ENCODE results near the gene SDS. TPM values are rescaled to one million over a fixed set of nuclear protein-coding genes. Genes with fewer than 3 reads are reported as not detected.

The SDS gene
- total and polyA plus RNA-seq, 2 of the 13 experiments (the other 11 are each of a cell fraction or from before 2014, with no cell fraction given): not detected

DNA sequence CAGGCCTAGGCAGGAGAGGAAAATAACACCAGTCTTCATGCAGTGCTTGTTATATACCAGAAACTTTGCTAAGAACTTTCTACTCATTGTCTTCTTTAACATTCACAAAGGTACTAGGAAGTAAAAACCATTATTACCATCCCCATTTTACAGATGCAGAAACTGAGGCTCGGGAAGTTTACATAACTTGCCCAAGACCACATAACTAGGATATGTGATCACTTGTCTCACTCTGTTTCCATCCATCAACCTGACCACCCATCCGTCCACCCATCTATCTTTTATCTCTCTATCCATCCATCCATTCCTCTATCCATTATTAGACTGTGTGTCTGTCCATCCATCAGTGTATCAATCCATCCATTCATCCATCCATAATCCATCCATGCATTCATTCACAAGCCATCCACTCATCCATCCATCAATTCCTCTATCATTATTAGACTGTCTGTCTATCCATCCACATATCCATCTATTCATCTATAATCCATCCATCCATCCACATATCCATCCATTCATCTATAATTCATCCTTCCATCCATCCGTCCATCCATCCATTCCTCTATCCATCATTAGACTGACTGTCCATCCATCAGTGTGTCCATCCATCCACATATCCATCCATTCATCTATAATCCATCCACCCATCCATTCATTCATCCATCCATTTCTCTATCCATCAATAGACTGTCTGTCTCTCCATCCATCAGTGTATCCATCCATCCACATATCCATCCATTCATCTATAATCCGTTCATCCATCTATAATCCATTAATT is 35.0 kb upstream of the SDS start:
- ChIA-PET POLR2A (no interaction called here), CTCF (ENCODE audit: low intra/inter-chr PET ratio, low total read pairs) (interaction anchor here (1.4 to 1.5 kb wide), 2 partner anchors 127 to 473 kb away, joined by 4 to 8 read pairs; no protein-coding TSS in a partner anchor)
- 0 out of 2 replicates have a peak, but pooled peaks have one; percentile 13 for TF ChIP-seq RAD51 (IDR thresholded peaks at IDR 0.05; ENCODE audit: borderline replicate concordance)
- TF ChIP-seq FOXK1 (CRISPR knock-in tag; IDR thresholded peaks at IDR 0.05; ENCODE audit: borderline replicate concordance, low read depth): no peak
- intact Hi-C loops (cut with micrococcal nuclease; ENCODE audit: unreplicated experiment): loop anchor here (1.0 kb wide), 1 partner anchor 474 kb away; no protein-coding TSS in a partner anchor
- BruUV-seq (replicated peaks): no TSS peak
- Histone ChIP-seq H3K79me2 (ENCODE audit: insufficient read depth, low read length) (no peaks in the 10 kb centered on the region), H3K4me3 (replicated peaks in 1 of 3; ENCODE audit: insufficient read depth in 1 of 3, low read depth in 2 of 3, low read length in 3 of 3) (no peak overlapping the region), H2AFZ (ENCODE audit: low read length) (no peak overlapping the region), H3K4me1 (ENCODE audit: insufficient read depth, low read length) (peaks cover 7% of the 10 kb centered on the region; the same call in 1 of the 2 replicates), H3K9me3 (ENCODE audit: low read length) (no peaks in the 10 kb centered on the region), H4K20me1 (ENCODE audit: insufficient read depth, low read length) (no peaks in the 10 kb centered on the region), H3K9ac (ENCODE audit: insufficient read depth, low read depth, low read length) (no peak overlapping the region), H3K4me2 (ENCODE audit: low read depth, low read length) (no peak overlapping the region), H3K27ac (ENCODE audit: extremely low read length, insufficient read depth, low read length) (no peak overlapping the region), H3K36me3 (replicated peaks in 1 of 2; ENCODE audit: control insufficient read depth in 1 of 2, insufficient read depth in 2 of 2, low read length in 2 of 2) (no peaks in the 10 kb centered on the region), H3K27me3 (ENCODE audit: control insufficient read depth in 1 of 2, insufficient read depth in 2 of 2, low read length in 2 of 2) (peaks cover 0 to 19% of the 10 kb centered on the region in 2 experiments; a peak in 1 of 5 replicates)
- WGBS (ENCODE audit: low lambda C conversion rate): 36% methylated on average over 4 of the region's 4 CpGs
- FAIRE-seq (no peak), ATAC-seq (no peak), DNase-seq (ENCODE audit: low spot score) (no peak)
- in situ Hi-C loops (cut with HindIII; ENCODE audit: extremely low pct_ligation_motif_present, low pct_unique_long_range_greater_than_20kb): loop anchor here (10.0 kb wide), 1 partner anchor 476 kb away; no protein-coding TSS in a partner anchor

- H3K9ac ChIP-seq (ENCODE audit: insufficient read depth, low read depth, low read length): no peak overlapping the region
- TF ChIP-seq, protein P1, sequence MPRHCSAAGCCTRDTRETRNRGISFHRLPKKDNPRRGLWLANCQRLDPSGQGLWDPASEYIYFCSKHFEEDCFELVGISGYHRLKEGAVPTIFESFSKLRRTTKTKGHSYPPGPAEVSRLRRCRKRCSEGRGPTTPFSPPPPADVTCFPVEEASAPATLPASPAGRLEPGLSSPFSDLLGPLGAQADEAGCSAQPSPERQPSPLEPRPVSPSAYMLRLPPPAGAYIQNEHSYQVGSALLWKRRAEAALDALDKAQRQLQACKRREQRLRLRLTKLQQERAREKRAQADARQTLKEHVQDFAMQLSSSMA (CRISPR knock-in tag; IDR thresholded peaks at IDR 0.05): no peak
- H3K4me3 ChIP-seq (replicated peaks in 1 of 3; ENCODE audit: insufficient read depth in 1 of 3, low read depth in 2 of 3, low read length in 3 of 3): no peak overlapping the region
- H3K4me2 ChIP-seq (ENCODE audit: low read depth, low read length): no peak overlapping the region
- intact Hi-C loops (cut with micrococcal nuclease; ENCODE audit: unreplicated experiment): no loop called here
- ATAC-seq: no peak
- ChIA-PET POLR2A (no interaction called here), CTCF (ENCODE audit: low intra/inter-chr PET ratio, low total read pairs) (no interaction called here)
- no peak for DNase-seq (ENCODE audit: low spot score)
- no peaks in the 10 kb centered on the region for H4K20me1 ChIP-seq (ENCODE audit: insufficient read depth, low read length)
- peaks cover 0 to 19% of the 10 kb centered on the region in 2 experiments; a peak in 1 of 5 replicates for H3K27me3 ChIP-seq (ENCODE audit: control insufficient read depth in 1 of 2, insufficient read depth in 2 of 2, low read length in 2 of 2)
- no peak overlapping the region for H2AFZ ChIP-seq (ENCODE audit: low read length)
- WGBS (ENCODE audit: low lambda C conversion rate): 19% methylated on average over 3 of the region's 9 CpGs
- FAIRE-seq: no peak
- in situ Hi-C loops (cut with HindIII; ENCODE audit: extremely low pct_ligation_motif_present, low pct_unique_long_range_greater_than_20kb): loop anchor here (10.0 kb wide), 1 partner anchor 477 kb away; no protein-coding TSS in a partner anchor
- H3K79me2 ChIP-seq (ENCODE audit: insufficient read depth, low read length): no peaks in the 10 kb centered on the region
- no TSS peak for BruUV-seq (replicated peaks)
- peaks cover 7% of the 10 kb centered on the region; the same call in 1 of the 2 replicates for H3K4me1 ChIP-seq (ENCODE audit: insufficient read depth, low read length)
- H3K9me3 ChIP-seq (ENCODE audit: low read length): no peaks in the 10 kb centered on the region
- H3K27ac ChIP-seq (ENCODE audit: extremely low read length, insufficient read depth, low read length): no peak overlapping the region
- H3K36me3 ChIP-seq (replicated peaks in 1 of 2; ENCODE audit: control insufficient read depth in 1 of 2, insufficient read depth in 2 of 2, low read length in 2 of 2): no peaks in the 10 kb centered on the region
Measured at GRCh38 chr12:113437729-113438100, 34.0 kb upstream of the SDS start.
